GM21723 (cell line): ENCODE data around the gene FAM227B.

ENCODE experiments used
- ATAC-seq: cut with Tn5 transposase; IDR thresholded peaks from one replicate; pipeline ENCODE4 v1.9.1; 2021; ENCODE audit warnings: mild to moderate bottlenecking, moderate library complexity; ENCODE audit not compliant: unreplicated experiment

Gene FAM227B

DNA sequence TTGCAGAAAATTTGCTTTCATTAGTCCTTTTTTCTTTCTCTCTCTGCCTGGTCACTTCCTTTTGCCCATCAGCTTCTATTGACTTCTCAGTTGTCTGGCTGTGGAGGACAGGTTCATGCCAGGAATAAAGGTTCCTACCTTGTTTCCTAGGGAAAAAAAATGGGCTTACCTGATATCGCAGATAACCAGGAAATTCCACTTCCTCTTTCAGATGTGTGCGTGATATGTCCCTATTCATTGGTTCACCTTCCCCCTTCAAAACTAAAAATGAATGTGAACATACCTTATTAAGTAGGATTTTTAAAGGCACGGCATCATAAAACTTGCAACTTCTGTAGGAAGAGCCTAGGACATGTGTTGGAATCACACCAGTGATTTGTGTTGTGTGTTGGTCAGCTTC is 317.6 kb downstream of the FAM227B start:
- ATAC-seq: no peak

- no peak for ATAC-seq
These were observed 319.1 kb downstream of the FAM227B start for GRCh38 chr15:49301562-49301961.

DNA sequence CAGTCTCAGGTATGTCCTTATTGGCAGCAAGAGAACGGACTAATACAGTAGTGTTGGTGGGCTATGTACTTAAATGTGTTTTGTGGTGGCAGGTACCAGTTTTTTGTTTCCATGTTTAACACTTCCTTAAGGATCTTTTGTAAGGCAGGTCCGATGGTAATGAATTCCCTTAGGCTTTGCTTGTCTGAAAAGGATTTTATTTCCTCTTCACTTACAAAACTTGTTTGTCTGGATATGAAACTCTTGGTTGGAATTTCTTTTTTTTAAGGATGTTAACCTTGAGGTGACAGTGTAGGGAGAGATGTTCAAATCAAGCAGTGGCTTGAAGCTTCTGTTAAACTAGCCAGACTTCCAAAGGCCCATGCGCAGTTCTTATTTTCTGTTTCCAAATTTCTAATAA is 319.8 kb downstream of the FAM227B start:
- no peak for ATAC-seq

GRCh38 chr15:49297584-49297983 is 323.0 kb downstream of the FAM227B start:
- no peak for ATAC-seq

- ATAC-seq: no peak
These were observed 324.4 kb downstream of the FAM227B start for GRCh38 chr15:49296258-49296657.

DNA sequence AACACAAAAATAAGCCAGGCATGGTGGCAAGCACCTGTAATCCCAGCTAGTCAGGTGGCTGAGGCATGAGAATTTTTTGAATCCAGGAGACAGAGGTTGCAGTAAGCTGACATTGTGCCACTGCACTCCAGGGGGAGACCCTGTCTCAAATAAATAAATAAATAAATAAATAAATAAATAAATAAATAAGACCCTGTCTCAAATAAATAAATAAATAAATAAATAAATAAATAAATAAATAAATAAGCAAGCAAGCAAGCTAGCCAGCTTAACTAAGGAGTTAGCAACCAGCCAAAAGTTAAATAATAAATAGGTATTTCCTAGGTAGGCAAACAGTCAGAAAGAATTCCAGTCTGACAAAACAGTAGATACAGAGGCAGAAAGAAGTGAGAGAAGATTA is 326.7 kb downstream of the FAM227B start:
- ATAC-seq: no peak

DNA sequence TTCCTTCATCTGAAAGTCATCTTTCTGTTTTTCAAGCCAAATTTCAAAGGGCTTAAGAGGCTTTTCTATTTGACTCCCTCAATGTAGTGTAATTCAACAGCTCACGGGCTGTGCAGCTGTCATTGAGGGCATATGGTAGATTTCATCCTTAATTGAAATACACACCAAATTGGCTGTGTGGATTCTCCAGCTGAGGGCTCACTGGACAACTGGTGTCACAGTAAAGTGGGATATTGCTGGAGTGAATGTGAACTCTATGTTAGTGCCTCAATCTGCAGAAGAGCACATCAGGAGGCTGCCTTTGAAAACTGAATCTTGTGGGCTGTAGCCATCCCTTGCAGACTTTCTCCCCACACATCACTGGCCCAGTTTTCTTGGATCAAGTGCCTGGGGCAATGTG is 330.4 kb downstream of the FAM227B start:
- ATAC-seq: no peak

DNA sequence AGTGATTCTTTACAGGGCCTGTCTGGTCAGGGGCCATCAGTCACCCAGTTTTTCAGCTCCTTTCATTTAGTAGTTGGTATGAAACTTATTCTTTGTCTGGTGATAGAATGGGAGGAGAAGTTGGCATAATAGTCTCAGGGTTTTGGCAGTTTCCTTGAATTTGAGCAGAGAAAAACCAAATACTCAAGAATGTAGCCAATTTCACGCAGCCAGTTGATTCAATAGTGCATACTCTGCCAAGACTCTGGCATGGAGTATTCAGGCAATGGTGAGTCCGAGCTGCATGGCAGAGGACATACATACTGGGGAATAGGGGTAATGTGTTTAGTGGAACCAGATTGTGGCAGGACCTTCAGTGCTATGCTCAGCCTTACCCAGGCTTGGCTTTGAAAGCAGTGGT is 332.2 kb downstream of the FAM227B start:
- no peak for ATAC-seq

DNA sequence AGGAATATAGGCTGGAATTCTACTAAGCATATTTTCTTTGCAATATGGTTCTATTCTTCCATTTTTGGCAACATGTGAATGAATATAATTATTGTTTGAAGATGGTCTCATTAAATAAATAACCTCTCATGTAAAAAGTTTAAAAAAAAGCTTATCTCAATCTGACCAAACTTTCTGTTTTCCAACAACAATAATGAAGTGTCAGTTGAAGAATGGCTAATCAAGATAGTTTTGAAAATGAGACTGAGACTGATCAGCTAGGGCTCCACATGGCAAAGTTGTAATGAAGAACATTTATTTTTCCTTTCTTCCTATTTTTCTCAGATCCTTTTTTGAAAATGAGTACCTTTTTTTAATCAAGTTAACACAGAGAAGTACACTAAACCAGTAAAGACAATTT is 333.1 kb downstream of the FAM227B start:
- ATAC-seq: no peak

DNA sequence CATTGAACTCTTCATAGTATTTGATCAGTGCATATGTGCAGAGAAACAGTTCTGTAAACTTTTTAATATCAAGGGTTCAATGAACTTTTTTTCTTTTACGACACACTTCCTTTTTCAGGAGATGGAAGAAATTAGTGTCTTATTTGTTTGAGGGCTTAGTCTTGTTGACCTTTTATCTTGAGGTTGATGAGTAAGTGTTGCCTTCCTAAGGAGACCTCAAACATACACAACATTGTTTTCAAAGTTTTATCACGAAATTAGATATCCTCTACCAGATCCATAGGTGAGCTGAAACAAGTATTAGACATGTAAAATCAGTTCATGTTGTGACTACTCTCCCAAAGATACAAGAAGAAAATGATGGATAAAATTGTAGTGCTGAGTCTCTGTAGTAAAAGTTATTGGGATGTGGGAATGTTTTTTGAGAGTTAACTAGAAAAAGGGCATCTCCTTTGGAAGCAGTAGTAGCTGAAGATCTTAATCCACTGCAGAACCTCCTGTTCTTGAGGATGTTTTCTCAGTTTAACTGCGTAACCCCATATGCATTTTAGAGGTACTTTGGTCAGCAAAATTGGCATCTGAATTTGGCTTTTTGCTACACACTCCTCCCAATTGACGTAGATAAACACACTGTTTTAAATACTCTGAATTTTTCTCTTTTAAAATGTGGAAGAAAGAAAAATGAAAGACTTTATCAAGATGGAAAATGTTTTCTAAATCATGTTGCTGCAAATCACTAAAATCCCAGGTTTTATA is 333.8 kb downstream of the FAM227B start:
- no peak for ATAC-seq

DNA sequence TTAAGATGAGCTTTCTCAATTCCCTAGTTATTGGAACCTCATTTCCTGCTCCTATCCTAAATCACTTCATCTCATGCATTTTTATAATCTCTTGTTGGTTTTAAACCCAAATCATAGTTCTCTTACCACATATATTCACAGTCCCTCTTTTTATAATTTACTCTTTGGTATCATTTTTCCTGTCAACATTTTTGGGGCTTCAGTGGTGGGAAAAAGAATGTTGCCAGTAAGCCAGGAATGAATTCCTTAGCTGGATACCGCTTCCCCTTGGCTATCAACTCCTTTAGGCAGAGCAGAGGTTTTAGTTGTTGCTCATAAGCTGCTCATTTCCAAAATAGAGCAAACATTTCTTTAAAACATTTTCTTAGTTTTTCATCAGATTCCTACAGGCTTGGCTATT is 338.3 kb downstream of the FAM227B start:
- no peak for ATAC-seq

- no peak for ATAC-seq
These were observed 340.8 kb downstream of the FAM227B start for GRCh38 chr15:49279521-49280456.

DNA sequence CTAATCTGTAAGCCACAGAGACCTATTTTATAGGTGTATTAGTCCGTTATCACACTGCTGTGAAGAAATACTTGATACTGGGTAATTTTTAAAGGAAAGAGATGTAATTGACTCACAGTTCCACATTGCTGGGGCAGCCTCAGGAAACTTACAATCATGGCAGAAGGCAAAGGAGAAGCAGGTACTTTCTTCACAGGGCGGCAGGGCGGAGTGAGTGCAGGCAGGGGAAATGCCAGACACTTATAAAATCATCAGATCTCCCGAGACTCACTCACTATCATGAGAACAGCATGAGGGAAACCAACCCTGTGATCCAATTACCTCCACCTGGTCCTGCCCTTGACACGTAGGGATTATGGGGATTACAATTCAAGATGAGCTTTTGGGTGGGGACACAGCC is 341.9 kb downstream of the FAM227B start:
- ATAC-seq: no peak
